Activated effector memory CD4-positive, alpha-beta T cell treated with anti-CD3 and anti-CD28 coated beads, Interleukin-2, amount 50 U/mL, for 16 hours (primary cell): ENCODE results near the gene CYSTM1.
"Not testable (repeated sequence)": the region's sequence is repeated elsewhere in the genome, so short reads cannot be mapped to it uniquely, and the experiment has no call there.

Experiments used
- DNase-seq: peaks from one replicate; pipeline ENCODE4 v3.0.0-alpha.2; 2020

Gene CYSTM1

GRCh38 chr5:140178482-140179116 is 3.6 kb downstream of the CYSTM1 start:
- no peak for DNase-seq

GRCh38 chr5:140181002-140181483 is 6.1 kb downstream of the CYSTM1 start:
- no peak for DNase-seq

- no peak for DNase-seq
Measured at GRCh38 chr5:140181525-140181924, 6.5 kb downstream of the CYSTM1 start.

- DNase-seq: no peak
Measured at GRCh38 chr5:140182075-140182711, 7.2 kb downstream of the CYSTM1 start.

GRCh38 chr5:140182803-140183367 is 7.9 kb downstream of the CYSTM1 start:
- DNase-seq: no peak

GRCh38 chr5:140185409-140185808 is 10.4 kb downstream of the CYSTM1 start:
- DNase-seq: no peak

- no peak for DNase-seq
Measured at GRCh38 chr5:140186267-140186671, 11.3 kb downstream of the CYSTM1 start.

GRCh38 chr5:140189253-140189652 is 14.3 kb downstream of the CYSTM1 start:
- DNase-seq: no peak

- no peak for DNase-seq
Measured at GRCh38 chr5:140189977-140190871, 15.2 kb downstream of the CYSTM1 start.

- DNase-seq: no peak
Measured at GRCh38 chr5:140190872-140191218, 15.9 kb downstream of the CYSTM1 start.

GRCh38 chr5:140192715-140193430 is 17.9 kb downstream of the CYSTM1 start:
- DNase-seq: no peak

GRCh38 chr5:140194662-140195061 is 19.7 kb downstream of the CYSTM1 start:
- DNase-seq: no peak

- no peak for DNase-seq
Measured at GRCh38 chr5:140196115-140196814, 21.3 kb downstream of the CYSTM1 start.

GRCh38 chr5:140197023-140197422 is 22.0 kb downstream of the CYSTM1 start:
- no peak for DNase-seq

- not testable (repeated sequence) for DNase-seq
Measured at GRCh38 chr5:140198915-140199314, 23.9 kb downstream of the CYSTM1 start.

- DNase-seq: no peak
Measured at GRCh38 chr5:140202078-140202477, 27.1 kb downstream of the CYSTM1 start.

- no peak for DNase-seq
Measured at GRCh38 chr5:140202610-140203009, 27.6 kb downstream of the CYSTM1 start.

GRCh38 chr5:140205216-140205615 is 30.2 kb downstream of the CYSTM1 start:
- DNase-seq: no peak

GRCh38 chr5:140205952-140206351 is 31.0 kb downstream of the CYSTM1 start:
- DNase-seq: no peak

- no peak for DNase-seq
Measured at GRCh38 chr5:140207250-140207964, 32.4 kb downstream of the CYSTM1 start.

- no peak for DNase-seq
Measured at GRCh38 chr5:140208065-140208464, 33.1 kb downstream of the CYSTM1 start.
